Neutrophil (primary cell): ENCODE data around the gene MT1B.

Experiments used
- H3K27ac ChIP-seq: fragments of 200-600 bp; sonication (generic); 2 replicates; pipeline ENCODE4 v1.5.1; 2016; ENCODE audit warnings: mild to moderate bottlenecking, moderate library complexity
- H3K27me3 ChIP-seq: fragments of 200-600 bp; sonication (generic); 2 replicates; pipeline ENCODE4 v1.6.0; 2016; ENCODE audit warnings: mild to moderate bottlenecking
- H3K36me3 ChIP-seq: fragments of 200-600 bp; sonication (generic); 2 replicates; pipeline ENCODE4 v1.5.1; 2017
- H3K4me1 ChIP-seq, 2 experiments: fragments of 200-600 bp in 1 of 2; sonication (generic) in 1 of 2; 1 replicate in 1 of 2; 2 replicates in 1 of 2; pipeline versions ENCODE4 v1.5.1 to v1.6.1; 2013 to 2016; ENCODE audit warnings: low read depth in 1 of 2, low read length in 1 of 2, mild to moderate bottlenecking in 1 of 2, moderate library complexity in 1 of 2; ENCODE audit not compliant: control insufficient read depth in 1 of 2, insufficient read depth in 1 of 2
- H3K4me3 ChIP-seq, 2 experiments: fragments of 200-600 bp in 1 of 2; sonication (generic) in 1 of 2; 1 replicate in 1 of 2; 2 replicates in 1 of 2; pipeline ENCODE4 v1.5.1; 2013 to 2016; ENCODE audit warnings: low read depth in 1 of 2, low read length in 1 of 2, mild to moderate bottlenecking in 1 of 2, moderate library complexity in 1 of 2
- H3K9me3 ChIP-seq: fragments of 200-600 bp; sonication (generic); 2 replicates; pipeline ENCODE4 v1.5.1; 2016
- CTCF ChIP-seq: fragments of 200-600 bp; sonication (generic); IDR thresholded peaks from 2 replicates; pipeline ENCODE4 v1.5.1; 2016; ENCODE audit warnings: antibody characterized with exemption

The MT1B gene

DNA sequence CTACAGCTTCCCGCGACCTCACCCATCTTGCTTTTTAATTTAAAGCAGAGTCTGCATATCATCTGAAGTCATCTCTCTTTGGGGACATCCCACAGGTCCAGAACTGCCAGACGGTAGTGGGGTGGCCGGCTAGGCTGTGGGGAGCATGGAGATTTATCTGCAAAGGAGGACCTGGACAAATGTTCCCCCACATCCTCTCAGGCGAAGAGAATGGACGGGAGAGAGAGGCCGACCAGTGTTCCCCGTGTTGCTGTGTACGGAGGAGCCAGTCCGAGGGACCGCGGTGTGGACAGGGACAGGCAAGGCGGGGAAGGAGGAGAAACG is 19.9 kb upstream of the MT1B start:
- peaks cover 0 to 3% of the 10 kb centered on the region in 2 experiments for H3K4me1 ChIP-seq
- H3K4me3 ChIP-seq: no peak overlapping the region
- H3K27ac ChIP-seq: no peak overlapping the region
- no peaks in the 10 kb centered on the region for H3K9me3 ChIP-seq
- TF ChIP-seq CTCF: no peak
- peaks cover 100% of the 10 kb centered on the region for H3K27me3 ChIP-seq
- H3K36me3 ChIP-seq: no peaks in the 10 kb centered on the region

DNA sequence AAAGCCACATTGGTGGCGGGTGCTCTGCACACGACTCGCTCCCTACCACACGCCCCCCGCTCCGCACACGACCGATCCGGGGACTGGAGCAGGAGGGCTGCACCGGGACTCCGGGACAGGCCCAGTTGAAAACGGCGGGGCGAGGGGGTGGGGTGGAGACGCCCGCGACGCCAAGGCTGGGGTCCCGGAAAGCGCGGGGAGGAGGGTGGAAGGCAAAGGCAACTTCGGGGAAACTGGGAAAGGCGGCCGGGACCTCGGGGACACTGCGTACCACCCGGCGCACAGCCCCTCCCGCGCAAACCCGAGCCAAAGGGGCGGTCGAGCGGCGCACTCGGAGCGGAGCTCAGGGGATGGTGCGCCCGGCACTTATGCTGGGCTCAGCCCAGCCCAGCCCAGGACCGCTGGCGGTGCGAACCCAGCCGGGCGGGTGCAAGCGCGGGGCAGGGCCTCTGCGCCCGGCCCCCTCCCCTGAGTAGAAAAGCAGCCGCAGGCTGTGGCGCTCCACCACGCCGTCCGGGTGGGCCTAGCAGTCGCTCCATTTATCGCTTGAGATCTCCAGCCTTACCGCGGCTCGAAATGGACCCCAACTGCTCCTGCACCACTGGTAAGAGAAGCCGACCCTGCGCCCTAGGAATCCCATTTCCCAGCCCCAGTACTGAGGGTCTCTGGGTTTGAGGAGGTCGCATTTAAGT is 19.4 kb upstream of the MT1B start, which contains the start of gene MT1M:
Gene MT1M, plus strand, starts transcription at position 504 of the 692 bp plus-strand sequence. Its CDS starts 73 bp downstream, at position 577.
- H3K36me3 ChIP-seq: no peaks in the 10 kb centered on the region
- no peak within 1 kb of the TSS for H3K27ac ChIP-seq
- TF ChIP-seq CTCF: no peak
- peaks cover 0 to 3% of the 10 kb centered on the region in 2 experiments for H3K4me1 ChIP-seq
- H3K27me3 ChIP-seq: peaks cover 100% of the 10 kb centered on the region
- no peak within 1 kb of the TSS for H3K4me3 ChIP-seq
- H3K9me3 ChIP-seq: no peaks in the 10 kb centered on the region

DNA sequence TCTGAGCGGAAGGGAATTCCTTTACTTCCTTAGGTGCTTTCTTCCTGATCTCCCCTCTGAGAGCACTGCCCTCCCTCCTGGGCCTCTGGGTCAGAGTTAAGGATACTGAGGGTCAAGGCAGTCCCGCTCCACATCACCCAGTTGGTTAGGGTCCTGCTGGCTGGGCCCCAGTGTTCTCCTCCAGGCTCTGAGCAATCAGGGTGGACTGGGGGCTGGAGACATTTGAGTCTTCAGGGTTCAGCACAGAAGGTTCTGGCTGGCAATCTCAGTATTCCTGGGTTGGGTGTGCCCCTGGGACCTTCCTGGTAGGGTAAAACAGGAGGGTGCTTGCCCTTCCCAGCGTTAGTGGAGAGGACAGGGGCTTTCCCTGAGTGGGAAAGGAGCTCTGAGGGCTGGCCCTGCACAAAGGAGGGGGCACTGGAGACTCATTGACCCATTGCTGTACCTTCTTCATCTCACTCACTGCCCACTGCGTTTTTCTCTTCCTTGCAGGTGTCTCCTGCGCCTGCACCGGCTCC is 18.8 kb upstream of the MT1B start:
- H3K27me3 ChIP-seq: peaks cover 100% of the 10 kb centered on the region
- TF ChIP-seq CTCF: no peak
- H3K36me3 ChIP-seq: no peaks in the 10 kb centered on the region
- H3K4me1 ChIP-seq: peaks cover 0 to 3% of the 10 kb centered on the region in 2 experiments
- no peaks in the 10 kb centered on the region for H3K9me3 ChIP-seq
- H3K4me3 ChIP-seq: no peak overlapping the region
- H3K27ac ChIP-seq: no peak overlapping the region

GRCh38 chr16:56633535-56633934 is 18.2 kb upstream of the MT1B start:
- H3K27ac ChIP-seq: no peak overlapping the region
- H3K4me1 ChIP-seq: peaks cover 0 to 3% of the 10 kb centered on the region in 2 experiments
- no peak for TF ChIP-seq CTCF
- H3K36me3 ChIP-seq: no peaks in the 10 kb centered on the region
- H3K27me3 ChIP-seq: peaks cover 100% of the 10 kb centered on the region
- no peaks in the 10 kb centered on the region for H3K9me3 ChIP-seq
- H3K4me3 ChIP-seq: no peak overlapping the region

DNA sequence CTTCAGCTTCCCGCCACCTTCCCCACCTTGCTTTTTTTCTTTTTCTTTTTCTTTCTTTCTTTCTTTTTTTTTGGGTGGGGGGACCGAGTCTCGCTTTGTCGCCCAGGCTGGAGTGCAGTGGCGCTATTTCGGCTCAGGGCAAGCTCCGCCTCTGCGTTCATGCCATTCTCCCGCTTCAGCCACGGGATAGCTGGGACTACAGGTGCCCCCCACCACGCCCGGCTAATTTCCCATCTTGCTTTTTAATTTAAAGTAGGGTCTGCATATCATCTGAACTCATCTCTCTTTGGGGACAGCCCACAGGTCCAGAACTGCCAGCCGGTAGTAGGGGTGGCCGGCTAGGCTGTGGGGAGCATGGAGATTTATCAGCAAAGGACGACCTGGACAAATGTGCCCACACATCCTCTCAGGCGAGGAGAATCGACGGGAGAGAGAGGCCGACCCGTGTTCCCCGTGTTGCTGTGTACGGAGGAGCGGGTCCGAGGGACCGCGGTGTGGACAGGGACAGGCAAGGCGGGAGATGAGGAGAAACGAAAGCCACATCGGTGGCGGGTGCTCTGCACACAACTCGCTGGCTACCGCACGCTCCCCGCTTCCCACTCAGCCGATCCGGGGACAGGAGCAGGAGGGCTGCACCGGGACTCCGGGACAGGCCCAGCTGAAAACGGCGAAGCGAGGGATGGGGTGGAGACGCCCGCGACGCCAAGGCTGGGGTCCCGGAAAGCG is 16.8 kb upstream of the MT1B start:
- Histone ChIP-seq H3K36me3 (no peaks in the 10 kb centered on the region), H3K4me1 (peaks cover 0 to 3% of the 10 kb centered on the region in 2 experiments), H3K9me3 (no peaks in the 10 kb centered on the region), H3K27ac (no peak overlapping the region), H3K27me3 (peaks cover 100% of the 10 kb centered on the region), H3K4me3 (no peak overlapping the region)
- no peak for TF ChIP-seq CTCF
